Stimulated activated CD4-positive, alpha-beta T cell treated with anti-CD3 and anti-CD28 coated beads, Interleukin-2, amount 100 ng/mL, for 24 hours (primary cell): ENCODE data around the gene ADRA2B.

Experiments
- DNase-seq, 2 donors: peaks; one replicate each; pipeline ENCODE4 v3.0.0-alpha.2; 2020

The ADRA2B gene

DNA sequence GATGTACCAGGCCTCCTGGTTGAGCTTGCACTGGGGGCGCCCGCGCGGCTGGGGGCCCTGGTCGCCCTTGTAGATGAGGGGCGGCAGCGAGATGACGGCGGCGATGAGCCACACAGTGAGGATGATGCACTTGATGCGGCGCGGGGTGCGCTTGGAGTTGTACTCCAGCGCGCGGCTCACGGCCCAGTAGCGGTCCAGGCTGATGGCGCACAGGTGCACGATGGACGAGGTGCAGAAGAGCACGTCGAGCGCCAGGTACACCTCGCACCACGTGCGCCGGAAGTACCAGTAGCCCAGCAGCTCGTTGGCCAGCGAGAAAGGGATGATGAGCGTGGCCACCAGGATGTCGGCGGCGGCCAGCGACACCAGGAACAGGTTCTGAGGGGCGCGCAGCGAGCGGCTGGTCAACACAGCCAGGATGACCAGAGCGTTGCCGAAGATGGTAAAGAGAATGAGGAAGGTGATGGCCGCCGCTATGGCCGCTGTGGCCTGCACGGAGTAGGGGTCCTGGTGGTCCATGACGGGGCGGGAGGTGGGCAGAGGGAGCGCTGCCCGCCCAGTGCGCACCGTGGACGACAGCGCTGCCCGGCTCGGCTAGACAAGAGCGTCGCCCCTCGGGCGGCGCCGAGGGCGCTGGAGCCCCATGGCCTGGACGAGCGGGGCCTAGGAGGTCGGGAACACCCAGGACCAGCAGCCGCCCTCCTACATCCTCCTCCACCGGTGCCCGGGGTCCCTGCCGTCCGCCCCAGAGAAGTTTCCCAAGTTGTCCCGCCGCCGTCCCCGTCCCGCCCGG lies 544 bp downstream of the ADRA2B start:
- DNase-seq = no peak

DNA sequence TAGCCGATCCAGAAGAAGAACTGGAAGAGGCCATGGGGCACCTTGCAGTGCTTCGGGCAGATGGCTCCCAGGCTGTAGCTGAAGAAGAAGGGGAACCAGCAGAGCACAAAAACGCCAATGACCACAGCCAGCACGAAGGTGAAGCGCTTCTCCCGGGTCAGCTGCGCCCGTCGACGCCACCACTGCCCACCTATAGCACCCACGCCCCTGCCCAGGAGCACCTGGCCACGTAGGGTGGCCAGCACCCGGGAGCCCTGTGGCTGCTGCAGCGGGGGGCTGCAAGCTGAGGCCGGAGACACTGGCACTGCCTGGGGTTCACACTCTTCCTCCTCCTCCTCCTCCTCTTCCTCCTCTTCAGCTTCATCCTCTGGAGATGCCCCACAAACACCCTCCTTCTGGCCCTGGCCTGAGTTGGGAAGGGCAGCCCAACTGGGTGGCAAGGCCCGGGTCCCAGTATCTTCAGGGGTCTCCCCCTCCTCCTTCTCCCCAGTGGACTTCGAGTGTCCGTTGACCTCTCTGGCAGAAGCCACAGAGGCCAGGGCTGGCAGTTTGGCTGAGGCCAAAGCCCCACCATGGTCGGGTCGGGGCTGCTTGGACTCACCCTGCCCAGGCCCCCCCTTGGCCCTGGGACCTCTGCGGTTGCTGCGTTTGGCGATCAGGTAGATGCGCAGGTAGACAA lies 1.3 kb downstream of the ADRA2B start:
- DNase-seq = no peak

DNA sequence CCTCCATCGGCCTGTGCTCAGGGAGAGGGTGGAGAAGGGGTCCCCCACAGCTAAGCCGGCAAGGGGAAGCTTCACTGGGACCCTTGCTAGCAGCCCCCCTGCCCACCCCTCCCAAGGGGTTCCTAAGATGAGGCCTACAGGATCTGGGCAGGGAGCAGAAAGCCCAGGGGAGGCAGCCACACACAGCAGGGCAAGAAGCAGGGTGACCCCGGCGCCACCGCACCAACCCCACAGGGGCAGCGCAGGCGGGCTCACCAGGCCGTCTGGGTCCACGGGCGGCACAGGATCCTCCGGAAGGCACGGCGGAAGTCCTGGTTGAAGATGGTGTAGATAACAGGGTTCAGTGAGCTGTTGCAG lies 1.8 kb downstream of the ADRA2B start:
- no peak for DNase-seq

DNA sequence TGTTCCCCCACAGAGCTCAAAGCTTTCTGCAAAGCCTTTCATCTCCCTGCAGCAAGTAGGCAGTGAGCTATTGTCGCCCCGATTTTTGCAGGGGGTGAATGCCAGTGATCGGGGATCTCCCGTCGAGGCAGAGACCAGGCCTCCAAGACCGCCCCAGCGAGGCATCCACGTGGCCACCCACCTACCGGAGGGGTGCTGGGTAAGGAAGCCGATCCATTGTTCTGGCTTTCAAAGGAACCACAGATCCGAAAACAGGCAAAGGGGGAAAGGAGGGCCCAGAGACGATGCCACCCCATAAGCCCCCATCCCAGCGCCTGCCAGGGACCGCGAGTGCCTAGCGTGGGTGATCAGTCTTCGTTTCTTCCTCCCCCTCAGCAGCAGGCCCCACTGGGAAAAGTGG lies 2.4 kb downstream of the ADRA2B start:
- DNase-seq = no peak

DNA sequence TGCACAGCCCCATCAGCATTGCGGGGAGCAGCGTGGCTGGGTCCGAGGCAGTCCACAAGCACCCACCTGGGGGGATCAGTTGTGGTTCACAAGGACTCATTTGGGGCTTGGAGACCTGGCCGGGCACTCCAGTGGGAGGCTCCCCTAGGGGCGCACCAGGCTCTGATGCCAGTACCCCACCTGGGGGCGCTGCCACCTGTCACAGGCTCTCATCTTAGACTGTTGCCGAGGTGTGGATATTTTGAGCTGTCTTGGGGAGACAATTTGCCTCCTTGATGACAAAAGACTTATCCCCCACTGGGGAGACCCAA lies 3.0 kb downstream of the ADRA2B start:
- peak in 1 of 2 donors; percentile 39 for DNase-seq

DNA sequence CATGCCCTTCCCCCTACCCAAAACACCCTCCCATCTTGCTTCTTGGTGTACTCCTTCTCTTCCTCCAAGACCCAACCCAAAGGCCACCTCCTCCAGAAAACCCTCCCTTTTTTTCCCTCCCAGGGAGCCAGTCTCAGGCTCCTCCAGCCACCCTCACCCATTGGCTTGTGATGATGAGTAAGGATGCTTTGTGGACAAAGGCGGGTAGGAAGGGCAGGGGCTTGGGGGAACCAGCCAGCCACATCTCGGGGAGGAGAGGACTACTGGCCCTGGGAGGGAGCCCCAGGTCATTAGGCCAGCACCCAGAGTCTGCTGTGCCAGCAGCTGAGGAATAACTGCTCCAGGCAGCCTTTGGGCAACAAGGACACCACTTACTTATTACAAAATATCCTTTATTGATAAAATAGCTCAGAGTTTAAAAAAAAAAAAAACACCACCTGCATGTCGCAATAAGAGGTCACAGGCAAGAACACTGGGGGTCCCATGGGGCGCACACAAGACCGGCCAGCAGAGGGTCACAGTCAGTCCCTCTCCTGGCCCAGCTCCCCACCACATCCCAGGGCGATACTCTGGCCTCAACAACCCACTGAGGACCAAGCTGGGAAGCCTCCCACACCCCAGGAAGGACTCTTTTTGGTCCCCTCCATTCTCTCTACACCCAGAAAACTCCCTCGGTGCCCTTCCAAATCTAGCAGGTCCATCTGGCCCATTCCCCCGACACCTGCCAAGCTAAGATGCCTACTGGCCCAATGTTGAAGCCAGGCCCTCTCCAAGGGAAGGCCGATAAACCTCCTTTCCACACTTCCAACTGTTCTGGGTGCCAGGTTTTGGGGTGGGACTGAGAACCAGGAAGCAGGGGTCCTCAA lies 3.6 kb downstream of the ADRA2B start:
- DNase-seq = no peak

DNA sequence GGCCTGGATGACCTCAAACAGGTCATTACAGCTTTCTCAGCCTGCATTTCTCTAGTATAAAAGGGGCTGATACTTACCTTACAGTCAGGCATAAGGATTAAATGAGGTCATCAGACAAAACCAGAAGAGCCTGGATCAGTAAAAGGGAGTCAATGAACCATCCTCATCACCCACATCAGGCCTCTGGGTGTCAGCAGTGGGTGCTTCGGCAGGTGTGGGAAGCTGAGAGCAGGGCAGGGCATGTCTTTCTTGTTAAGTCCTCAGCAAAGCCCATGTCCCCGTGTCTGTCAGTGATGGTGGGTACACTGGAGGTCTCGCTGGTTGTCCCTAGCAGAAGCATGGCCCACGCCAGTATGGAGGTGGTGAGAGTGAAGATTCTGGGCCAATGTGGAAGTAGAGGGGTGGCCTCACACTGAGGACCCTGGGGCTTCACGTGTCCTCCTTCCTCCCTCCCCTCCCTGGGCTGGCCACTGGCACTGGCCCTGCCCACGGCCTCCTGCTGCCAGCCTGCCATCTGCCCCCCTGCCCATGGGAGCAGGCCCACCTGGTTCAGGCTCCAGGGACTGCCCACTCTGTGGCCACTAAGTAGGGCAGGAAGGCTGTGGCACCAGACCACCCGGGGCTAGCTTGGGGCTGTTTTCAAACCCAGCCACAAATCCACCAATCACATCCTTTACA lies 4.4 kb downstream of the ADRA2B start:
- no peak for DNase-seq

DNA sequence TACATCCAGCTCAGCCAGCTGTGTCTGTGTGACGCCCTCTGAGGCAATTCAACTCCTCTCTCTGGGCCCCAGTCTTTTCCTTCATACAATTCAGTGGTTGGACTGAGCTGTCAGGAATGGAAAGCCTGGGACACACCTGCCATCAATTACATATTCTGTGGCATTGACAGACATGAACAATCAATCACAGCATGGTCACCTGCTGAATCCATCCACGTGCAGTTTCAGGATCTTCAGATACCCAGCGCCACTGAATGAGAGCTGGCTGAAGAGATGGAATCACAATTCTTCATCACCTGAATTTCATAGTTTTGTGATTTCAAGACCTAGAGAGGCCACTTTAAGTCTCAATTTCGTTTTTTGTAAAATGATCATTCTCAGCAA lies 5.1 kb downstream of the ADRA2B start:
- no peak for DNase-seq

DNA sequence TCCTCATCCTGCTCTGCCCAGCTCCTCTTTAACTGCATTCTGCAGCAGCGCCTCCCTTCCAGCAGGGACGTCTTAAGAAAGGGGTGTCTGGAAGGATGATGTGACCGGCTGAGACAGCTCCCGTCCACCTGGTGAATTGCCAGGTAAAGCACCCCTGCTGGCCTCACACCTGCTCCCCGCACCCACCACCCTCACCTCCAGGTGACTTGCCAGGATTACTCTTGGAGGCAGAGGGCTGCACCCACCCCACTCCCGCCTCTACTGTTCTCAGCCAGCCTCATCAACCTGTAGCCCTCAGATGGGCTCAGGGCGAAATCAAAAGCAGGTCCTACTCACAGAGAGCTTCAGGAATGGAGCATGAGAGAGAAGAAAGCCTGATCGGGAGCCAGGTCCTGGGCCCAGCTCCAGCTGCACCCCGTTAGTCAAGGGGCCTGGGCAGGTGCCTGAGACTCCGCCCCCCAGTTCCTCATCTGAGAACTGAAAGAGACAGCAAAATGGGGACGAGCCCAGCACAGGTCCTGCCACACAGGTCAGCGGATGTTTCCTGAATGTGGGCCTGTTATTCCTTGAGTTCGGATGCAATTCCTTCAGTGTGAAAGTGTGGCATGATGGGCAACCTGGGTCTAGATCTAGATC lies 5.6 kb downstream of the ADRA2B start:
- DNase-seq = no peak

DNA sequence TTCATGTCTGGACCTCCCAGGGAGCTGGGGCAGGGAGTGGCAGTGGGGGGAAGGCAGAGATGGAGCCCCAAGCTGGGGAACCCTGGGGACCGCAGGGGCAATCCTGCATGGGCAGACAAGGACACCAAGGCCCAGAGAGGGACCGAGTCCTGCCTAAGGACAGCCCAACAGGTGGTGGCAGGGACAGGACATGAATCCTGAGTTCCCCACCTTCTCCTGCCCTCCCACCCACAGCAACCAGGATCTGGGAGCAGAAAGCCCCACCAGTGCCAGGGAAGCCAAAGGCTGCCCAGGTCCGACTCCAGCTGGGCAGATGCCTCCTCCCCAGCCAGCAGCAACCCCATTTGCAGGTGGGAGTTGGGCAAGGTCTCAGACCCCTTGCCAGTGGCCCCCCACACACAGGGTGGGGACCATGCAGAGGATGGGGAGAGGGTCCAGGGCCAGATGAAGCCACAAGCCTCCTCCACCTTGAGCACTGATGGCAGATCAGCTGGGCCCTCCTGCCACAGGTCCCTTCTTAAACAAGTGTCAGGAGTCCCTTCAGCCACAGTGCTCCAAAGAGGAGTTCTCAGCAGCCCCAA lies 6.3 kb downstream of the ADRA2B start:
- DNase-seq = no peak

DNA sequence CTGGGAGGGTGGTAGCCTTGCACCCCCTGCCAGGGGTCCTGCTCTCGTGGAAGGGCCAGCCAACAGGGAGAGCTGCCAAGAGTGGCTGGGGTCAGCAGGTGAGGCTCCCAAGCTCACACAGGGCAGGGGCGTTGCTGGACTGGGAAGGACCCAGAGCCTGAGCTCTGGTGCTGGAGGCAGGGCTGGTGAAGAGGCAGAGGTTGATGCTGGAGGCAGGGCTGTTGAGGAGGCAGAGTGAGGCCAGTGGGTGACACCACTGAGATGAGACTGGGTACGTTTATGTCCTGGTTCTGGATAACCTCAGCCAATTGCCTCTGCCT lies 7.0 kb downstream of the ADRA2B start:
- DNase-seq = no peak

DNA sequence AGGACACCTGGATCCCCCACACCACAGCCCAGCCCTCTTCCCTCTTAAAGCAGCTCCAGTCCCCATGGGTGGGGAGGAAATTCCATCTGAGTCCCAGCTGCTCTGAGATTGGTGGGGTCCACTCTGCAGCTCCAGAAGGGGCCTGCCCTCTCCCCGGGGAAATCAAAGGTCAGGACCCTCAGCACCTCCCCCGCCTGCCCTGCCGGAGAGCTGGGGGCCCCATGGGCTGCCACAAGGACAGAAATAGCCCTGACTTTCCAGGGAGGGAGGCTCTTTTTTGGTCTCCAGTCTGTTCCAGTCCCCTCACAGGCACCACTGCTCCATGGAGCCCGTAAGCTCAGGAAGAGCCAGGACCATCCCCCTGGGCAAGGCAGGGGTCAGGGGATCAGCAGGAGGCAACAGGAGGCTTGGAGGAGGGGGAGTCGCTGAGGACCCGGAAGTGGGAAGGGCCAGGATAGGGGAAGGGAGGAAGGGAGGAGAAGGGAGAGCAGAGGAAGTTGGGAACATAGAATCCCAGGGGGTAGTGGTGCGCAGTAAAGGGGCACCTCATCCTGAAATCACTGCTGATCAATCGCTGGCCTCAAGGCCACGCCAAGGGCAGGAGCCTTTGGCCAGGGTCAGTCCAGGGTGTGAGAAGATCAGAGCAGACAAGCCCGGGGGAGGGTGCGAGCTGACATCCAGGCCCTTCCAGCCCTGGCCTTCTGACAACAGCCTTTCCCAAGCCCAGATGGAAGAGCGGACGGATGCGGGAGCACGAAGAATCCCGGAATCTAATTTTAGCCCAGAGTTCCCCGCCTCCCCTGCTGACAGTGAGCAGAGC lies 7.6 kb downstream of the ADRA2B start:
- no peak for DNase-seq

DNA sequence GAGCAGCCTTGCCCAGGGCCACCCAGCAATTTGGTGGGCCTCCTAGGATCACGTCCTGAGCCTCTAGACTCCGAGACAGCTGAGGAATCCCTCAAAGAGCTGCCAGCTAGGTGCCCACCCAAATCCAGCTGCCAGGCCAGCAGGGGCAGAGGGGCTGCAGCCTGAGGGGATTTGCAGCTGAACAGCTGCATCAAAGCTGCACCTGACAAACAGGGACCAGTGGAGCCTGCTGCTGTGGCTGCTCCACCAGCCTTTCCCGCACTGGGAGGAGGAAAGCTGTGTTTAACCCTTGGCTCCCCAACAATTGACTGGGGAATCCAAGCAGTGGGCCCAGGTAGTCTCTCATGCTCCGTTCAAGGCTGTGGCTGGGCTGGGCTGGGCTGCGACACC lies 8.2 kb downstream of the ADRA2B start:
- no peak for DNase-seq

DNA sequence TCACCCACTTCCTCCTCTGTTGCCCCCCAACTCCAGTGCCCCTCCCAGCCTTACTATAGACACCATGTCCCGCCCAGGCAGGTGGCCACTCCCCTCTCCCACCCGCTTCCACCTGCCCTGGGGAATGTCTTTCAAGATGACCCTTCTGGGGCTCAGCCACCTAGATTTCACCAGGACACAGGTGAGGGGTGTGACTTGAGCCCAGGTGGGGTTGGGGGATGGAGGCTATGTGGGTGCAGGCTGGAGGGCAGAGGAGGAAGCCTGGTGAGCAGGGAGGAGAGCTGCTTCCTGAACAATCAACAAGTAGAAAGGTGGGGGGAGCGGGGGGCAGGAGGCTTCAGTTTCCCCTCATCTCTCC lies 8.7 kb downstream of the ADRA2B start:
- no peak for DNase-seq

DNA sequence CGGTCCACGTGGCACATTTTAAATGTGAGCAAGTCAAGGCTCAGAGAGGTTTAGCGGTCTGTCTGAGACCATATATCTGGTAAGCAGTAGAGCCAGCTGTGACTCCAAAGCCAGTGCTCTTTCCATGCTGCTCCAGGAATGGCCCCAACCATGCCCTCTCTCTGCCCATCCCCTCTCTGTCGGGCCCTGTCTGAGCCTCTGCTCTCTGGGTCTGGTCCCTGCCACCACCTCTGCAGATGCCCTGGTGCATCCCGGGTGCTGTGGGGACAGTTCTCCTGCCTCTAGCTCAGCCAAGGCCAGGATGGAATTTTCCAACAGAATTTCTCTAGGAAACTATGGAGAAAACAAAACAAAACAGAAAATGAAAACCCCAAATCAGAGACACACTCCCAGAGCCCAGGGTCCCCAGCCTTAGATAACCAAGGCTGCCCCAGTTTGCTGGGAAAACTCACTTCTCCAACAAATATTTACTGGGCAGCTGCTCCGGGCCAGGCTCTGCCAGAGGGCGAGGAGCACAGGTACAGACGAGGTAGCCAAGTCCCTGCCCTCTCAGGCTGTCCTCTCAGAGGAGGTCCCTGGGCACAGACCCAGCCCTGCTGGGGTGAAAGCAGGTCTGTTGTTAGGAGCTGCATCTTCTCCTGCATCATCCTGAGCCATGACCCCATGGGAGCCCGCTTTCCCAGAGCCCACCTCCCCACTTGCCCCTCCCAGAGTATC lies 9.2 kb downstream of the ADRA2B start:
- no peak for DNase-seq

DNA sequence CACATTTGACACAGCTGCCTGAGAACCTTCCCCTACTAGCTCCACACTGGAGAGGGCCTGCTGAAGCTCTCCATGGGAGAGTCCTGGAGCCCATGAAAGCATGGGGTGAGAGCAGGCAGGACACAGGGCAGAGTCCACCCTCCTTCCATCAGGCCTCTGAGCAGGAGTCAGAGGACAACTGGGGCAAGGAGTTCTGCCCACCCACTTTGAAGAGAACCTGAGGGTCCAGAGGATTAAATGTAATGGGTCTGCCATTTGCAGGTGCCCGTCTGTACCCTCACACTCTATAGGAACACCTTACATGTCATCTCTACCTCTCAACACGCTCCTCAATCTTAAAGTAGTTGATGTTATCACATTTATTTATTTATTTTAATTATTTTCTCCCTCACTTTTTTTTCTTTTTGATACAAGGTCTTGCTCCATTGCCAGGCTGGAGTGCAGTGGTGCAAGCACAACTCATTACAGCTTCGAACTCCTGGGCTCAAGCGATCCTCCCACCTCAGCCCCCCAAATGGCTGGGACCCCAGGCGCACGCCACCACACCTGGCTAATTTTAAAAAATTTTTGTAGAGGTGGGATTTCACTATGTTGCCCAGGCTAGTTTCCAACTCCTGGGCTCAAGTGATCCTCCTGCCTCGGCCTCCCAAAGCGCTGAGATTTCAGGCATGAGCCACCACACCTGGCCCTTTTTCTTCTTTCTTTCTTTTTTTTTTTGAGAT lies 10.2 kb downstream of the ADRA2B start:
- no peak for DNase-seq

DNA sequence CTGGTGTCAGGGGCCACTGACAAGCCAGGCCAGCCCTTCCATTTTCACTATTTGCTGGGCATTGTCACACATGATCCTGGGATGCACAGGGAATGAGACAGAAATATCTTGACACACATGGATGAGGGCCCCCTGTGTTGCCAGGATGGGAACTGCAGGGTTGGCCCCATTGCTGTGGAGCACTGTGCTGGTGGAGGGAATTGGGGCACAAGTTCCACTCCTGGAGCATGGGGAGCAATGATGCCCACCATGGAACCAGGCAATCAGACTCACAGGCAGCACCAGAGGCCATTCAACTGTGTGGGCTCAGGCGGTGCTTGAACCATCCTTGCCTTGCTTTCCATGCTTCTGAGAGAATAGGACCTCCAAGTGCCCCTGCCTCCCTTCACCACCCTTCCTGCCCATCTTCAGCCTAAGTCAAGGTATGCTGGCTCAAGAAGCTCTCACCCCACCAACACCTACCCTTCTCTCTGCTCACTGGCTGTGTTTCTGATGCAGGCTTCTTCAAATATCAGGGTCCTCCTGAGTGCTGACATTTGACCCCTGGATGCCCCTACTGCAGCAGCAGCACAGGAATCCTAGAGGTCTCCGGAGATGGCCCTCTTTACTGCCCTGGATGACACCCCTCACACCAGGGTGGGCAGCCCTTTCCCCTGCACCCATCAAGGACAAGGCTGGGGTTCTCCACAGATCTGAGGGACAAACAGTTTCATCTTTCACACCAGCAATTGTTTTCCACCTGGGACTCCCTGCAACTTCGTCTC lies 11.0 kb downstream of the ADRA2B start:
- no peak for DNase-seq

DNA sequence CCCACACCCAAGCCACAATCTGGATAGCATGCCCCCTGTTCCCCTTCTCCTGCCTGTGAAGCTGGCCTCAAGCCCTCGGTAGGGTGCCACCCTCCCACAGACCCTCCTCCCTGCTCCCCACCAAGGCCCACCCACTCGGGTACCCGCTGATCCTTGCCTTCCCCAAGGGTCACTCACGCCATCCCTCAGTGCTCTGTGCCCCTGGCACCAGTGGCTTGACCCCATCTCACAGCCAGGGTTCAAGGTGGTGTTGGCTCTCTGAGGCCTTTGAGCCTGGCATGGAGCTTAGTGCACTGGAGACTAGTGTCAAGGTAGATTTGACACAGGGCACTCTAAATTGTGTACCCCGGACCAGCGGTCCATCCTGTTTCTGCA lies 11.9 kb downstream of the ADRA2B start:
- no peak for DNase-seq

DNA sequence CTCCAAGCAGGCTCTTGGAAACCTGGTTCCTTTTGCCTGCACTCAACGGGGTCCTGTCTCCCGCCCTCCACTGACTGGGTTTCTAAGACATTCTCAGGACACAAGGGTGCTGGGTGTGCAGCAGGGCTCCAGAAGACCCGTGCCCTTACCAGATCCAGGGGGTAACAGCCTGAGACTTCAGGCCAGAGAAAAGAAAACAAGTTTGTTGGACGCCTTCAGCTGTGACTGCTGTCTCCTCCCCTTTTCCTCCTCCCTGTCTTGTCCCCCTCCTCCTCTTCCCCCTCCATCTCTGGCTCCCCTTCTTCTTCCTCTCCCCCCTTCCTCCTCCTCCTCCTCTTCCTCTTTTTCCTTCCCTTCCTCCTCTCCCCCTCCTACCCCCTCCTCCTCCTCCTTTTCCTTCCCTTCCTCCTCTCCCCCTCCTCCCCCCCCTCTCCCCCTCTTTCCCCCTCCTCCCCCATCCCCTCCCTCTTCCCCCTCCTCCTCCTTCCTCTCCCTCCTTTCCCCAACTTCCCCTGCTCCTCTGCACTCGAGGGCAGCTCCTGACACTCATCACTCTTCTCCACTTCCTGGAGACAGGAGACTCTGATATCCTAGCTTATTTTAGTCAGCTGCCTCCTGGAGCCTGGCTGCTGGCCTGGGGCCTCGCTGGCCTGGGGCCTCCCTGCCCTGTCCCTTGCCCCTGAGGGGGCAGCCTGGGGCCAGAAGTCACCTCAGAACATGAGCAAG lies 12.4 kb downstream of the ADRA2B start:
- DNase-seq = no peak
